Stimulated activated CD8-positive, alpha-beta memory T cell treated with anti-CD3 and anti-CD28 coated beads, Interleukin-4, amount 100 ng/mL, for 48 hours (primary cell): ENCODE data around the gene MAFB.

Source experiments
- DNase-seq: peaks from one replicate; pipeline ENCODE4 v3.0.0-alpha.2; 2020

MAFB gene

GRCh38 chr20:40702504-40702903, 13.5 kb upstream of the MAFB start:
- no peak for DNase-seq

- DNase-seq, result no peak
Measured at GRCh38 chr20:40698744-40699143, 9.7 kb upstream of the MAFB start.

- DNase-seq, result no peak
Measured at GRCh38 chr20:40698281-40698680, 9.2 kb upstream of the MAFB start.

DNA sequence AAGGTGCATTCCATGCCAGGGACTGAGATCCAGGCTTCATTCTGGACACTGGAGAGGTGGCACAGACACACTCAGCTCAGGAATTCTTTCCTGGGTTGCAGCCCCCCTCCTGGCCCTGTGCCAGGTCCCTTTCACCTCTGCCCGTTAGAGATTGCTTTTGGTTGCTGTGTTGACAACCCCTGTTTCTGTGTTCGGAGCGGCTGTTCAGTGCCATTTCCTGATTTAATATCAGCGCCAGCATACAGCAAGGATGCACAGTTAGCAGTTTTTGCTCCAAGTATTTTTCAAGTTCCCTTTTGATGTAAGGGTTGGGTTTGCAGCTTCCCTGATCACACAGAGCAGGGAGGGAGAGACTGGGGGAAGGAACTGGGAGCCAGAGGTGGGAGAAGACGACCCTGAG, 8.5 kb upstream of the MAFB start:
- DNase-seq, result no peak

DNA sequence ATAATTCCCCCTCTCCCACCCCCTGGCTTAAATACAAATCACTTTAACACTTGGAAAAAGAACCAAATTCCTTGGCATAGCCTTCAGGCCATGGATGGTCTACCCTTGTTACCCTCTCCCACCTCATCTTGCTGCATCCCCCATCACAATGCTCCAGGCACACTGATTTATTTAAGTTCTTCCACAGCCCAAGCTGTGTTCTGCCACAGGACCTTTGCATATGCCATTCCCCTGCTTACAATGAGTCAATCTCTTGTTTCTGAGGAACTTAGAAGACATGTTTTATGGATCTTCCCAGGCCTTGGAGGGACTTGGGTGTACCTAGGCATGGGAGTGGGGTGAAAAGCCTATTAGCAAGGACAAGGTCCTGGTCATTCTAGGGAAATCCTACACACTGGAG, 6.2 kb upstream of the MAFB start:
- no peak for DNase-seq

GRCh38 chr20:40694246-40694645, 5.2 kb upstream of the MAFB start:
- no peak for DNase-seq

GRCh38 chr20:40692240-40693011, 3.4 kb upstream of the MAFB start:
- DNase-seq, result no peak

- no peak for DNase-seq
Measured at GRCh38 chr20:40691566-40692239, 2.7 kb upstream of the MAFB start.

GRCh38 chr20:40690836-40691565, 2.0 kb upstream of the MAFB start:
- DNase-seq, result no peak

DNA sequence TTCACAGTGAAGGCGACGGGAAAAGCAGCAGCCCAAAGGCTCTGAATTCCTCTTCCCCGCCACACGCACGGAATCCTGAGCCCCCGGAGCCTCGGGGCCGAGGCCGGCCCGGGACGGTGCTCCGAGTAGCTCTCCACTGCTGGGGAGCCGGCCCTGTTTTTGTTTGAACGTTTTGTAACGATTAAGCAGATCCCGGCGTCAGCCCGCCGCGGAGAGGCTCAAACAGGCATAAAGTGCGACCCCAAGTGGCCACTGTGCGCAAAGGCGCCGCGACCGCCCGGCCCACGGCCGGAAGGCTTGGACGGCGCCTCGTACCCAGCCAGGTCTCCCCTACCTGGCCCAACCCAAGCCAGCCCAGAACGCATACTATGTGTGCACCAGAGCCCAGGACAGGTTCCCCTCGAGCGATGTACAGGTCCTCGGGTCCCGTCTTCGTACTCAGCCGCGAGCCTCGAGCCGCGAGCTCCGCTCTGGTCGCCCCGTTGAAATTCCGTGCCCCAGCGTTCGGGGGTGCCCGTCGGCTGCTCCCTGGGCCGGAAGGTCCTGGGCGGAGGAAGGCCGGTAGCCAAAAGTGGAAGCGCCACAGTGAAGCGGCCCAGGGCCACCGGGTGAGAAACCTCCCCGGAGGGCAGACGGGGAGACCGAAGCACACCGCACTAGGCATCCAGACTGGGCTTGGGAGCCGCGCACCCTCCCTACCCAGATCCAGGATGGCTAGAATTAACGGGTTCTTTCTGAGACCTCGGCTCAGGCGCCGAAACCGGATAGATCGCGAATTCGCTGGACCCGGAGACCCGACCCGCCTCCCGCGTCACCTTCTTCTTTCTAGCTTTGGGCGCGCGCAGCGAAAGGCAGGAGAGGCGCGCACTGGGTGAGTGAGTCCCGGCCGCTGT, 1.2 kb upstream of the MAFB start:
- DNase-seq, result peak; percentile 91

- DNase-seq, result no peak
Measured at GRCh38 chr20:40688129-40689099, 622 bp downstream of the MAFB start.

DNA sequence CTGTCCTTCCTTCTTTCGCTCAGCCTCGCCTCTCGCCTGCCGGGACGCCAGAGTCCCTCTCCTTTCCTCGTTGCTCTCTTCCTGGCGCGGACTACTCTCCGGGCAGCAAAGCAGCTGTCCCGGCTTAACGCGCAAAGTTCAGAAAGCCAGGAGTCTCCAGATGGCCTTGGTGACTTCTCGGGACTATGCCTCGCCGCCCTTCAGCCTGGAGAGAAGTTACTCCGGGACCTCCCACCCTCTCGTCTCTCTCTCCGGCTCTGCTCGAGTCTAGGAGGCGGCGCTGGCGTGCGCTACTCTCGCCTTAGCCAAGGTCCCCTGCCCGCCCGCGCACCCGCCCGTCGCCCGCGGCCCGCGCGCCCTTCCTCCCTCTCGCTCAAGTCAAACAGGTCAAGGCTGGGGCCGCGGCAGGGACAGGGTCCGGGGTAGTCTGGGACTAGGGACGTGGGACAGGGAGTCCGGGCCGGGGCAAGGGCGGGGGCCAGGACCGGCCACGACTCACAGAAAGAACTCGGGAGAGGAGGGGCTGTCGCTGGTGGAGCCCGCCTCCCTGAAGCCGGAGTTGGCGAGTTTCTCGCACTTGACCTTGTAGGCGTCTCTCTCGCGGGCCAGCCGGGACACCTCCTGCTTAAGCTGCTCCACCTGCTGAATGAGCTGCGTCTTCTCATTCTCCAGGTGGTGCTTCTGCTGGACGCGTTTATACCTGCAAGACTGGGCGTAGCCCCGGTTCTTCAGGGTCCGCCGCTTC, 1.5 kb downstream of the MAFB start:
- DNase-seq, result no peak

- no peak for DNase-seq
Measured at GRCh38 chr20:40686893-40687292, 2.1 kb downstream of the MAFB start.

- DNase-seq, result no peak
Measured at GRCh38 chr20:40686434-40686882, 2.6 kb downstream of the MAFB start.

DNA sequence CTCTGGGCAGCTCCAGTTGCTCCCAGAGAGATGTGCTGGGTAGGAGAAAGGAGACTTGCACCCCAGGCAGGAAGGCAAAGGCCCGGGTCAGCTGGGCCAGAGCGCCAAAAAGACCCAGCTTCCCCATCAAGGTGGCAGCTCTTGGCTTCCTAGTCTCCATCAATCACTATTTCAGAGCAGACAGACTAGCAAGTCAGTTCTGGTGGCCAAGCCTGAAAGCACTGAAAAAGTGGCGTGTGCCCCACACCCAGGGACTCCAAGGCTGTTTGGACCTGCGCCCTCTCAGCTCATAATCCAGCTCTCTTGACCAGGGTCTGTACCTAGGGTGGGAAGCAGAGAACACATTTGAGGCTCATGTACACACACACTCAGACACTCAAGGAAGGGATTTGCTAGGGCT, 3.7 kb downstream of the MAFB start:
- no peak for DNase-seq

- no peak for DNase-seq
Measured at GRCh38 chr20:40683894-40684268, 5.2 kb downstream of the MAFB start.

DNA sequence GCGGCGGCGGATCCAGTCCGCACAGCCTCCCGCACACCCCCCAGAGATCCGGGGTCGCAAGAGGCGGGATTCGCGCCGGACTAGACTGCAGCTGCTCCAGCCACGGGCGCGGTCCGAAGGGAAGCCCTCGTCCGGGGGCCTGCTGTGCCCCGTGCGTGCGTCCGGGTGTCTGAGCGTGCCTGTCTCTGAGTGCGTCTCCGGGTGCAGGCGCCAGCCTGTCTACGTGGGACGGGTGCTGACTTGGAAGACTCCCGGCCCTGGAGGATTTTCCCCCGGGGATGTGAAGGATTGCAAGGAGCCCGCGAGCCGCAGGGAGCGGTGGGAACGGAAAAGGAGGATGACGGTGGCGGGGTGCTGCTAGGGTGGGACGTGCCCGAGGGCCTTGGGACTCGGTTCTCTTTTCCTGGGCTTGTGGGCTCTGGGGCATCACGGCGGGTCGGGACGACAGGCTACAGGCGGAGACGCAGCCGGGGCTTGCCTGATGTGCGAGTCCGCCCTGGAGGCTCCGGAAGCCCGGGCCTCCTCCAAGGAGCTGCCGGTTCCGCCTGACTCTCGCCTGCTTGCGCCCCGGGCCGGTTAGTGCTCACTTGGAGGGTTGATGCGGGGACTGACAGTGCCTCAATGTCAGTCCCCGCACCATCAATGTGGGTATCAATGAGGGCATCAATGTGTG, 5.7 kb downstream of the MAFB start:
- no peak for DNase-seq

GRCh38 chr20:40682104-40682981, 6.7 kb downstream of the MAFB start:
- no peak for DNase-seq

- no peak for DNase-seq
Measured at GRCh38 chr20:40681684-40682083, 7.4 kb downstream of the MAFB start.
